ENCODE data around the gene RAB15.

- TF ChIP-seq NANOG (IDR thresholded peaks at IDR 0.05; ENCODE audit: insufficient read depth, low read depth, low read length, poor library complexity, severe bottlenecking): no peak
- no peak for TF ChIP-seq CTCF (IDR thresholded peaks at IDR 0.05; ENCODE audit: control extremely low read depth in 1 of 3, insufficient read depth in 1 of 3, low read depth in 1 of 3, low read length in 3 of 3)
- TF ChIP-seq SIRT6 (IDR thresholded peaks at IDR 0.05; ENCODE audit: low read length): no peak
- TF ChIP-seq ATF3 (IDR thresholded peaks at IDR 0.05; ENCODE audit: insufficient read depth, low read depth, low read length): no peak
Observed at GRCh38 chr14:64938972-64939816, 32.9 kb downstream of the RAB15 start.

Data from H1 (cell line).